ENCODE results near the gene SKIL. TPM values are rescaled to one million over a fixed set of nuclear protein-coding genes. Genes with fewer than 3 reads are reported as not detected.

The SKIL gene, protein sequence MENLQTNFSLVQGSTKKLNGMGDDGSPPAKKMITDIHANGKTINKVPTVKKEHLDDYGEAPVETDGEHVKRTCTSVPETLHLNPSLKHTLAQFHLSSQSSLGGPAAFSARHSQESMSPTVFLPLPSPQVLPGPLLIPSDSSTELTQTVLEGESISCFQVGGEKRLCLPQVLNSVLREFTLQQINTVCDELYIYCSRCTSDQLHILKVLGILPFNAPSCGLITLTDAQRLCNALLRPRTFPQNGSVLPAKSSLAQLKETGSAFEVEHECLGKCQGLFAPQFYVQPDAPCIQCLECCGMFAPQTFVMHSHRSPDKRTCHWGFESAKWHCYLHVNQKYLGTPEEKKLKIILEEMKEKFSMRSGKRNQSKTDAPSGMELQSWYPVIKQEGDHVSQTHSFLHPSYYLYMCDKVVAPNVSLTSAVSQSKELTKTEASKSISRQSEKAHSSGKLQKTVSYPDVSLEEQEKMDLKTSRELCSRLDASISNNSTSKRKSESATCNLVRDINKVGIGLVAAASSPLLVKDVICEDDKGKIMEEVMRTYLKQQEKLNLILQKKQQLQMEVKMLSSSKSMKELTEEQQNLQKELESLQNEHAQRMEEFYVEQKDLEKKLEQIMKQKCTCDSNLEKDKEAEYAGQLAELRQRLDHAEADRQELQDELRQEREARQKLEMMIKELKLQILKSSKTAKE
- total RNA-seq, result 145 and 148 TPM in 2 replicates
- total RNA-seq (2013), result 41.8 TPM
- 7.7 and 22.9 TPM in 2 replicates for polyA plus RNA-seq
- 37.7 and 60.9 TPM in 2 replicates for polyA minus RNA-seq

DNA sequence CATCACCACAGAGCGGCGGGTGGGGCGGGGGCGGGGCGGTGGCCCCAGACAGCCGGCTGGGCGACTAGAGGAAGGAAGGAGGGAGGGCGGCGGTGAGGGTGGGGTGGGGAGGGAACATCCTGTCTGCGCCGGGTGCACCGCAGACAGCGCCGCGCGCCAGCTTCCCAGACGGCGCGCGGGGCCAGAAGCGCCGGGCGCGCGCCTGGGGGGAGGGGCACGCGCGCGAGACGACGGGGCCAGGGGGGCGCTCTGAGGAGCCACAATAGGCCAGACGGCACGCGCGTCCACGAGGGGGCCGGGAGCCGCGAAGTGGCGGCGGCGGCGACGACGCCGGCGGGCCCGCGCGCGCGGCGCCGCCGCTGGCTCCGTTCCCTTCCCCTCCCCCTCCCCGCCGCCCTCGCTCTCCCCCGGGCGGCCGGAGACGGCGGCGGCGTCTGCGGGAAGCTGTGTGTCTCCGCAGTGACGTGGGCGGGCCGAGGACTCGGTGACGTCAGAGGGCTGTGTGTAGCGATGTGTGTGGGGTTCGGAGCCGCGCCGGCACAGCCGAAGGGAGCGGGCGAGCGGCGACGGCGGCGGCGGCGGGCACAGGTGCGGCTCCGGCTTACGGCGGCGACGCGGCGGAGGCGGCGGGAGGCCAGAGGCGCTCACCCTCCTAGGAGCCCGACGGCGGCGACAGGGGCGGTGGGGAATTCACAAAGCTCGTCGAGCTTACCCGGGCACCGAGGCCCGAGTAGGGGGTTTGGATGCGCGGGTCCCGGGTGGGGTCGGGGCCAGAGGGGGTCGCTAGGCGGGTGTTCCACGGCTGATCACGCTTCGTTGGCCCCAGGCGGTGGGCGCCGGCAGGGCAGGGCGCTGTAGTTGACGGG is at the start of gene SKIL:
SKIL (plus strand) TSS at position 540 of the 866 bp plus-strand sequence. CDS start 2,617 bp downstream, outside the sequence.
- CTCF ChIA-PET, result interaction anchor here (1.0 to 3.9 kb wide), 15 partner anchors 9 to 593 kb away, joined by 3 to 53 read pairs (median 5); no protein-coding TSS in a partner anchor
- Histone ChIP-seq H3K4me3 (ENCODE audit: control extremely low read depth in 1 of 5, extremely low read depth in 1 of 5, insufficient read depth in 1 of 5, low read depth in 2 of 5, low read length in 4 of 5) (peak within 1 kb of the TSS; percentile 70 to 90 (median 82)), H2AFZ (ENCODE audit: insufficient read depth, low read depth, low read length, poor library complexity, severe bottlenecking) (no peak within 1 kb of the TSS), H3K9me3 (ENCODE audit: control extremely low read depth in 1 of 3, control insufficient read depth in 2 of 3, insufficient read depth in 1 of 3, low read length in 2 of 3) (peaks cover 0 to 3% (median 0%) of the 10 kb centered on the region in 3 donors), H3K9ac (ENCODE audit: low read length) (peak within 1 kb of the TSS; percentile 94), H4K20me1 (ENCODE audit: control insufficient read depth, insufficient read depth, low read length, poor library complexity, severe bottlenecking) (peaks cover 9% of the 10 kb centered on the region), H3K27me3 (replicated peaks in 1 of 4; ENCODE audit: control extremely low read depth in 1 of 4, control insufficient read depth in 3 of 4, insufficient read depth in 4 of 4, low read length in 3 of 4) (no peaks in the 10 kb centered on the region), H3K27ac (ENCODE audit: low read length in 2 of 2) (peak within 1 kb of the TSS; percentile 93 to 100), H3K36me3 (replicated peaks in 1 of 2; ENCODE audit: control extremely low read depth in 1 of 2, control insufficient read depth in 1 of 2, extremely low read depth in 1 of 2, insufficient read depth in 2 of 2, low read length in 1 of 2) (peaks cover 0 to 11% of the 10 kb centered on the region in 2 experiments), H3K79me2 (ENCODE audit: control insufficient read depth, insufficient read depth, low read length) (peaks cover 47% of the 10 kb centered on the region), H3K4me1 (ENCODE audit: control insufficient read depth in 2 of 2, insufficient read depth in 2 of 2, low read length in 2 of 2) (peaks cover 70 to 71% of the 10 kb centered on the region in 2 donors), H3K4me2 (replicated peaks; ENCODE audit: low read depth, low read length, poor library complexity, severe bottlenecking) (peak within 1 kb of the TSS; percentile 94)
- H3K4me1 Mint-ChIP-seq, result peaks cover 71% of the 10 kb centered on the region
- H3K4me3 Mint-ChIP-seq, result peak within 1 kb of the TSS; percentile 91
- POLR2A ChIA-PET, result interaction anchor here (0.8 to 2.7 kb wide), 12 partner anchors 8 to 593 kb away, joined by 3 to 23 read pairs (median 4); partner anchors contain the start of genes MYNN, RPL22L1 and TERC
- ATAC-seq (ENCODE audit: low read depth) (peak; percentile 56), DNase-seq (peak; percentile 99)
- H3K9me3 Mint-ChIP-seq (ENCODE audit: insufficient read depth), result no peaks in the 10 kb centered on the region
- under 1% methylated on average over 109 of the region's 124 CpGs for WGBS (ENCODE audit: insufficient coverage)
- no peaks in the 10 kb centered on the region for H3K27me3 Mint-ChIP-seq
- TF ChIP-seq CTCF (IDR thresholded peaks at IDR 0.05) (no peak), EZH2 (IDR thresholded peaks at IDR 0.05; ENCODE audit: borderline replicate concordance, insufficient read depth, low read depth, low read length, poor library complexity, severe bottlenecking) (no peak)
- peak within 1 kb of the TSS; percentile 99 for H3K27ac Mint-ChIP-seq
- intact Hi-C loops (cut with micrococcal nuclease), result loop anchor here (1.0 to 10.0 kb wide), 13 partner anchors 7 to 1105 kb away; partner anchors contain the start of genes EIF5A2, GPR160, MYNN and PHC3
